MM.1S (cell line): Measurements from ENCODE around the gene DDX27.

Source experiments
- CTCF ChIP-seq: fragments of 300-600 bp; sonication (generic); IDR thresholded peaks from 2 replicates; pipeline ENCODE4 v1.5.1; 2016; ENCODE audit warnings: antibody characterized with exemption, low read length, mixed read lengths
- EZH2phosphoT487 ChIP-seq: fragments of 300-600 bp; sonication (generic); IDR thresholded peaks from 2 replicates; pipeline ENCODE4 v1.6.1; 2018; ENCODE audit warnings: antibody characterized with exemption, low read length

GRCh38 chr20:49203746-49204145, 15.5 kb upstream of the DDX27 start:
- TF ChIP-seq CTCF: no peak
- no peak for TF ChIP-seq EZH2phosphoT487
